Rectal smooth muscle tissue (tissue), 1 donor: ENCODE data around the gene GNAI1.

Source experiments
- H3K27ac ChIP-seq: one replicate; pipeline ENCODE4 v1.7.0; 2013; ENCODE audit warnings: low read depth, low read length, inconsistent platforms
- H3K27me3 ChIP-seq: one replicate; pipeline ENCODE4 v1.7.0; 2013; ENCODE audit warnings: low read length; ENCODE audit not compliant: control insufficient read depth, insufficient read depth
- H3K36me3 ChIP-seq: one replicate; pipeline ENCODE4 v1.7.0; 2013; ENCODE audit warnings: low read length; ENCODE audit not compliant: control insufficient read depth, insufficient read depth
- H3K4me1 ChIP-seq: one replicate; pipeline ENCODE4 v1.7.0; 2013; ENCODE audit warnings: low read length; ENCODE audit not compliant: control insufficient read depth, insufficient read depth
- H3K4me3 ChIP-seq: one replicate; pipeline ENCODE4 v1.7.0; 2013; ENCODE audit warnings: low read length
- H3K9ac ChIP-seq: one replicate; pipeline ENCODE4 v1.7.0; 2013; ENCODE audit warnings: low read length

Gene GNAI1

DNA sequence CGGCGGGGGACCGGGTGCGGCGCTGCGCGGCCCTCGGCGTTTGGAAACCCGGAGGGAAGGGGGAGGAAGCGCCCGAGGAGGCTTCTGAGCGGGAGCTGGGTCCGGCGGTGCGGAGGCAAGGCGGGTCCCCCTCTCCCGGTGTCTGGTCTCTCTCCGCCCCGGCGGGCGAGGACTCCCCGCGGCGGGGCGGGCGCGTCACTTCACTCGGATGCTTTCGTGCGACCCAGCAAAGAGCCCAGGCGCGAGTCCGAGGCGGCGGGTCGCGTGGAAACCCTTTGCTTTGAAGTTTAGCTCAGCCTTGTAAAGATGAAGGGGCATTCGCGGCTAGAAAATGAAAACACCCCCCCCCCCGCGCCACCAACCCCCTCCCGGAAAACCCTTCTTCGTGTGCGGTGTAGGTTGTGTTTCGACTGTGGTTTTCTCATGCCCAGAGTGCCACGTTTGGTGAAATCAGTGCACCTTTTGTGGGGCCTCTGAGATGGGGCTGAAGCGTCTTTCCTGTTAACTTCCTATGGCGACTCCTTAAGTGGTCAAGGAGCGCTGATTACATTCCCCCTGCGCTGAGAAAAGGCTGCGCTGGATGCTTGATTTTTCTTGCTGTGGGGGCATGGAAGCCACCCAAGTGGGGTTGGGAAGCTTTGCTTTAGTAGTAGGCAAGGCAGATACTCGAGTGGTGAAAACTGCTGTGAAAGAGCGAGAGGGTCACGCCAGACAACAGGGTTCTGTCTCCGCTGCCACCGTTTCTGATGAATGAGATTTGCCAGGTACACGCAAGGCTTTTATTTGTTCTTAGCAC, 876 bp downstream of the GNAI1 start:
- peaks cover 10% of the 10 kb centered on the region for H3K4me1 ChIP-seq
- peak overlapping the region; percentile 85 for H3K4me3 ChIP-seq
- peak overlapping the region; percentile 53 for H3K9ac ChIP-seq
- H3K27me3 ChIP-seq, result no peaks in the 10 kb centered on the region
- no peaks in the 10 kb centered on the region for H3K36me3 ChIP-seq
- peak overlapping the region; percentile 90 for H3K27ac ChIP-seq

DNA sequence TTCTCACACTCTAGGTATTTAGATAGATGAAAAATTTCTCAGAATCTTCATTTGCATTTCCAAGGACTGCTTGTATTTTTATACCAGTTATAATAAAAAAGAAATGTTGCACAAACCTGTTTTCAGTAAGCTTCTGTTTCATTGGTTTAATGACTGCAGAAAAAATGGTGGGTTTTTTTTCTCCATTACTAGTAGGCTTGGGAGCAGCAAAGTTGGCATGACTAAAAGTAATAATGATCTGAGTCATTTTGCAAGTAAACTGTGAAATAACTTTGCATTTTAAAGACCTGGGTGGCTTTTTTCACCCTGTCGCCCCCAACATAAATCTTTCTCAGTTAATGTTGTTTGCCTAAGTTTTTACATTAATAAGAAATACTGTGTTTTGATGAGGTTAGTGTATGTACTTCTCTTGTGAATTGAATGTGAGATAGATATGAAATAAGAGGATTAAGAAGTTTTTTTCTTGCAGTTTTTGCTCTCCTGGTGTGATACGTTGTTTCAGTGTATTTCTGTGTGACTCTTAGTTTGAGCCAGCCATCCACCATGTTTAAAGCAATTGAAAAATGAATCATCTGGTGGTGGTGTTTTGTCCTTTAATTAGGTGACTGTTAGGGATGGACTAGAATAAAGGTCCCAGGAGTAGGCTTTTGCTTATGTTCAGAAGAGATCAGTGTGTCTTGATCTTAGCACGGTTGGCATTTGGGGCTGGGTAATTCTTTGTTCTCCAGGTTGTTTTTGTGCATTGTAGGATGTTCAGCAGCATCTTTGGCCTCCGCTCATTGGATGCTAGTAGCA, 1.8 kb downstream of the GNAI1 start:
- H3K4me3 ChIP-seq, result peak overlapping the region; percentile 85
- H3K27ac ChIP-seq, result peak overlapping the region; percentile 90
- no peak overlapping the region for H3K9ac ChIP-seq
- no peaks in the 10 kb centered on the region for H3K27me3 ChIP-seq
- H3K36me3 ChIP-seq, result no peaks in the 10 kb centered on the region
- peaks cover 10% of the 10 kb centered on the region for H3K4me1 ChIP-seq

DNA sequence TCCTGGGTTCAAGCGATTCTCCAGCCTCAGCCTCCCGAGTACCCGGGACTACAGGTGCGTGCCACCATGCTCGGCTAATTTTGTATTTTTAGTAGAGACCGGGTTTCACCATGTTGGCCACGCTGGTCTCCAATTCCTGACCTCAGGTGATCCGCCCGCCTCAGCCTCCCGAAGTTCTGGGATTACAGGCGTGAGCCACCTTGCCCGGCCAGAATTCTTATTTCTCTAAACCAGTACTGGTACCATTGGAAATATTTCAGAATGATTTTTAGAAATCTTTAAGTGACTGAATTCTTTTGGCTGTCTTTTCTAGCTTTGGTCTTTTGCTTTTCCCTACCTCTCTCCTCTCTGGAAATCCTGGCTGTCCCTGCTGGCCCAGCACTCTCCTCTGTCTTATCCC, 2.8 kb downstream of the GNAI1 start:
- H3K9ac ChIP-seq, result no peak overlapping the region
- peaks cover 10% of the 10 kb centered on the region for H3K4me1 ChIP-seq
- peak overlapping the region; percentile 30 for H3K27ac ChIP-seq
- H3K4me3 ChIP-seq, result no peak overlapping the region
- H3K27me3 ChIP-seq, result no peaks in the 10 kb centered on the region
- H3K36me3 ChIP-seq, result no peaks in the 10 kb centered on the region

DNA sequence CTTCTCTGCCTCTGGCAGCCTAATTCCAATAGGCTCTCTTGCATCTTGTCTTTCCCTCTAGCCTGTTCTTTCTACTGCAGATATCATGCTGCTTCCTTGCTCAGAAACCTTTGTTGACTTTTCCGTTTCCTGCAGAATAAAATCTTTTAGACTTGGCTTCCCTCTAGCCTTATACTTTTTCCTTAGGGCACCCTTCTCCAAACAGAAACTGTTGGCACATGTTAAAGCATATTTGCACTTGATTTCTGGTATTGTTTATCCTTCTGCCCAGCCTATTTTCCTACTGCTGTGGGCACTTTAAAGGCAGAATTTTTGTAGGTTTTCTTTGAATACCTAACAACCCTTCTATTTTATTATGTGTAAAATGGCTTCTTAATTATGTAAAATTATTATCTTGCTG, 4.6 kb downstream of the GNAI1 start:
- Histone ChIP-seq H3K9ac (no peak overlapping the region), H3K4me1 (peaks cover 17% of the 10 kb centered on the region), H3K27me3 (no peaks in the 10 kb centered on the region), H3K27ac (no peak overlapping the region), H3K36me3 (no peaks in the 10 kb centered on the region), H3K4me3 (no peak overlapping the region)

DNA sequence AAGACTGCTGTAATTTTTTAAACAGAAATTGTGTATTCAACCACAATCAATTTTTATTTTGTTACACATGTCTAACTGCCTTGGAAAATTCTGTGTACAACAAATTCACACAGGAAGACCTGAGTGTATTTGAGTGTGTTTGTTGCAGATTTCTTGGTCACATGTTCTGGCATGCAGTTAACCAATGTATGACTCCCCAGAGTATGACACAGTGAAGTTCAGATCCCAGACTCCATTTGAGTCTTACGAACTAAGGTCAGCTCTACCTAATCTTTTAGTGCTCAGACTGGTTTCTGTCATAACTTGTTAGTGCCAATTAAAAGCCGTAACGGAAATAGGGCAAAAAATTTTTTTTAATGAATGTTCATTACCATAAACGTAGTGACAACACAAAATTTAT, 5.8 kb downstream of the GNAI1 start:
- H3K4me3 ChIP-seq, result no peak overlapping the region
- no peak overlapping the region for H3K27ac ChIP-seq
- no peaks in the 10 kb centered on the region for H3K27me3 ChIP-seq
- H3K36me3 ChIP-seq, result no peaks in the 10 kb centered on the region
- H3K4me1 ChIP-seq, result peaks cover 17% of the 10 kb centered on the region
- H3K9ac ChIP-seq, result no peak overlapping the region

DNA sequence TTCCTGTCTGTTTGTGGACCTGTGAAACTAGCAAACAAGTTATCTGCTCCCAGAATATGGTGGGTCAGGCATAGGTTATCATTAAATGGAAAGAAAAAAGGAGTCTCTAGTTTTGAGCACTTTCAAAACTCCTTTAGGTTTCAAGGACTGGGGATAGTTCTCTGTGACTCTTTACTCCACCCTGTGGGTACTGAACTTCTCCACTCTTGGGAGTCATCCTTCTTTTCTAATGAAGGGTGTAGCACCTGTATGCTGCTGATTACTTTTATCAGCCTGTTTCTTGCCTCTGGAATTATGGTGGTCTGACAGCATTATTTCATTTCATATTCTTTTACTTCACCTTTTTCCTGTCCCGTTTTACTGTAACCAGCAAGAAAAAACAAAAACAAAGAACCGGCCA, 6.7 kb downstream of the GNAI1 start:
- Histone ChIP-seq H3K36me3 (no peaks in the 10 kb centered on the region), H3K4me1 (peaks cover 17% of the 10 kb centered on the region), H3K27me3 (no peaks in the 10 kb centered on the region)

DNA sequence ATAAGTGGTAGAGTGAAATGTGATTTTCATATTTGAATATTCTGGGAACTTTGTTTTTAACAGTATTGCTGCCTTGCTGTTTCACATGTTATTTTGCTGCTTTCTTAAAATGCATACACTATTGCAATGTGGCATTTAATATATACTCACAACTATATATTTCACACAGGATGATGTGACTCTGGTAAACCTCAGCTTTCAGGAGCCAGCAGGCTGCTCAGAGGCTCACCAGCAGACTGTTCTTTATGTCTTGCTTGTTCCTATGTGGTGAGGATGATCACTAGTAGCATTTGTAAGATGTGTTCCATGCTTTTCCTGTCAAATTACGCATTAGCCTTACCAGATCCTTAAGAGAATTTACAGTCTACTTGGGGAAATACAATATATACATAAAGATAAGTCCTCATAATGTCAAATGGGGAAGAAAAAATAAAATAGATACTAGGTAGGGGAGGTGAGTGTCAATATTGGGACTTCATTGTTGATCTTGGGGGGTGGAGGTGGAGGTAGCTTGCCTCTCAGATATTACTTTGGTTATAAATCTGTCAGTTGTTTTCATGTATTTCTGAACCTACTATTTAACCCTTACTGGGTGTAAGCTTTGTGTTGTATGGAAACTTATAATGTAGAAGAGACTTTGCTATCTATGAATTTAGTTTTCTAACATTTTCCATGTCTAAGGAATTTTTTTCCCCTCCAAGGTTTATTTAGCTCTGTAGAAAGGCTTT, 8.4 kb downstream of the GNAI1 start:
- no peaks in the 10 kb centered on the region for H3K36me3 ChIP-seq
- H3K4me1 ChIP-seq, result peaks cover 15% of the 10 kb centered on the region
- H3K27me3 ChIP-seq, result no peaks in the 10 kb centered on the region
- H3K4me3 ChIP-seq, result no peak overlapping the region
- no peak overlapping the region for H3K9ac ChIP-seq
- no peak overlapping the region for H3K27ac ChIP-seq

More for the DNA sequence above, 6.7 kb downstream of the GNAI1 start:
- Histone ChIP-seq H3K9ac (no peak overlapping the region), H3K27ac (no peak overlapping the region), H3K4me3 (no peak overlapping the region)

DNA sequence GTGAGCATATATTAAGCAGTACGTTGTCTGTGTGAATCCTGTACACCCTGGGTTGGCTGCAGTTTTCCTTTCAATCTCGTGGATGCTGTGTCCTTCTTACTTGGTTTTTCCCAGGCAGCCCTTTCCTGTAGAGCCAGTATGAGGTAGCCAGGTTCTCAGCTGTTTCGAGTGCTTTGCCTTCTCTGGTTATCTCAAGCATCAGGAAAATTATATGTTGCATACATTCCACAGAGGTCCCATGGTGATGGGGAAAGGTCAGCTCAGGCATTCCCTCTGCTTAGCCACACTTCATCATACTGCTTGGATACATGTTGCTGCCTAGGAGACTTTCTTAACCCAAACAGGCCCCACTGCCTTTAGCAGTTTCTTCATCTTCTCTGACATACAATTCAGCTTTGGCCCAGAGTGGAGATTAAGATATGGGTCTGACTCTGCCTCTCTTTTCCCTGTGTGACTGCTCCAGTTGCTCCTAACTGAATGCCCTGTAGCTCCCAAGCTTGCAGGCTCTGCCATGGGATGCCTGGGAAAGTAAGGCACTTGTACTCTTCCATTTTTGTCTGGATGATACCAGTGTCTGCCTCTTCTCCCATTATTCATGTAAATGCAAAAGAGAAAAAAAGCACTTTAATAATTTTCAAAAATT, 11.3 kb downstream of the GNAI1 start:
- Histone ChIP-seq H3K9ac (no peak overlapping the region), H3K27me3 (no peaks in the 10 kb centered on the region), H3K4me1 (peaks cover 10% of the 10 kb centered on the region), H3K36me3 (no peaks in the 10 kb centered on the region), H3K4me3 (no peak overlapping the region), H3K27ac (no peak overlapping the region)

DNA sequence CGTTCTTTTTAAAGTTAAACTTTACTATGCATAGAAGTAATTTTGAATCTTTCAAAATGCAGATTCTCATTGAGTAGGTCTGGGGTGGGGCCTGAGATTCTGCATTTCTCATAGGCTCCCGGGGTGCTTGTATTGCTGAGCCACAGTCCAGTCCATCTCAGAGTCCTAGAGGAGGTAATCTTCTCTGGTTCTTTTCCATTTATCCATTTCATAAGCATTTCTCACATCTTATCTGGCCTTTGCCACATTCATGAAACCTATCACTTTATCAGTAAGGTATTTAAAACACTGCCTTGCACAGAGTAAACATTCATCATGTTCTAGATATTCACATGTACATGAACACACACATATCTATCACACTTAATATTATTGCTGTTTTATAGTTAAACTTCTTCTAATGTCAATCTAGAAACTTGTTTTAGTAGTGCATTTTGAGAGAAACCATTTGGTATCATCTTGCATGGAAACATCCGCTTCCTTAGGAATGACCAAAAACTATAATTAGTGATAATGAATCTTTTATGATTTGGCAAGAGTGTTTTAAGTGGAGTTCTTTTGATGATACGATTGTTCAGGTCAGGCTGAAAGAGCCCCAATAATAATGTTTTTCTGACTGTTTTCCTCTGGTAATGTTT, 12.0 kb downstream of the GNAI1 start:
- Histone ChIP-seq H3K9ac (no peak overlapping the region), H3K36me3 (no peaks in the 10 kb centered on the region), H3K27me3 (no peaks in the 10 kb centered on the region), H3K27ac (no peak overlapping the region), H3K4me3 (no peak overlapping the region), H3K4me1 (peaks cover 10% of the 10 kb centered on the region)

DNA sequence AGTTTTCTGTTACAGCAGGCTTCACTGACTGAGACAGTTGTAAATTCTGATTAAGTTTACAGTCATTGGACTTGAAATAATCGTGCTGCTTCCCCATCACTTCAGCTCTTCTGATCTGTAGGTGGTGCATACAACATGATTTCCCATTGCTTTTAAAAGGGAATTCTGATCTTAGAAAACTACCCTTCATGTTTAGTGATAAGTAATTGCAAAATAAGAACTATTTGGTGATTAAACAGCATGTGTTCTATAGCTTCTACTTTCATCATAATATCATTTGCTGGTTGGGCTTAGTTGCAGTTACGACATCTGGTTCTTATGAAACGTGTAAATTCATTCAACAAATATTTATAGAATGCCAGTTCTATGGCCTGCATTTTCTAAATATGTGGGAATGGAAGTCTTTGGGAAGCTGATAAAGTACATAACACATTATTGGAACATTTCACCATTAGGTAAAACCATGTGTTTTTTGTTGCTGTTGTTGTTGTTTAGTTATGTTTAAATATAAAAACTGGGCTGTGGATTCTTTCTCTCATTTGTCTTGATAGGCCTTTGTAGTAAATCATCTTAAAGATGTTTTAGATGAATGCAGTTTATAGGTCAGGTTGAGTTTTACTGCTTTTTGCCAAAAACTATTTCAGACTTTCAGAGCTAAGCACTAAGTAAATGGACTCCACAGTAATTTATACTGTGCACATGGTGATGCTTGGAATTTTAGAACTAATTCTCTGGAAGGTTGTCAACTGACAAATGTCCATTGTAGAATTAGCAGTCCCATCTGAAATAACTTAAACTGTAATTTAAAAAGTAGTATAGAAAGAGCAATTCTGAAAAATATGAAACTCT, 13.1 kb downstream of the GNAI1 start:
- peaks cover 10% of the 10 kb centered on the region for H3K4me1 ChIP-seq
- H3K27me3 ChIP-seq, result no peaks in the 10 kb centered on the region
- no peaks in the 10 kb centered on the region for H3K36me3 ChIP-seq
- H3K4me3 ChIP-seq, result no peak overlapping the region
- H3K9ac ChIP-seq, result no peak overlapping the region
- H3K27ac ChIP-seq, result peak overlapping the region; percentile 43

DNA sequence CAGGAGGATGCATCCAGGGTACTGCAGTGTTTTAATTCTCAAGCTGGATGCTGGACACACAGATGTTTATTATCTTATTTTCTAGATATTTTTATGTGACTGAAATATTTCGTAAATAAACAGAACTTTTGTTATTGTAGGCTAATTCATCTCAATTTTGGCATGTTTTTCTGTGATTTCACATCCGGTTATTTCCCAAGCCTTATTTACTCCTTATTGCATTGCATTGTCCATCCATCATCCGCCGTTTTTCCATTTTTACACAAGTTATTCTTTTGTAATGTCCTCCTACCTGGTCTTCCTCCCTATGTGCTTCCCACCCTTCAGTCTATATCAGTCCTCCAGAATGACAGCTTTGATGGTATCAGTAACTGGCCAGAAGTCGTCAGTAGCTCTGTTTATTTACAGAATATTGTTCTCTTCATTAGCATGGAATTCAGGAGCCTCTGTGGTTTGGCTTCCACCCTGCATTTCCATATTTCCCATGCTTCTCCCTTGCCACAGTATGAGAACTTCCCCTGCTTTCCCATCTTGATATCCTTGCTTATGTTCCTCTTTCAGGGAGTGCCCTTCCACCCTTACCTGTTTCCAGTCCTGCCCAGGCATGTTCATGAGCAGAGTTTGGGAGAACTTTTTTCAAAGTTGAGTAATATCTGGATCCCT, 16.1 kb downstream of the GNAI1 start:
- no peak overlapping the region for H3K27ac ChIP-seq

More for the DNA sequence above, 16.1 kb downstream of the GNAI1 start:
- no peak overlapping the region for H3K4me3 ChIP-seq
- H3K9ac ChIP-seq, result no peak overlapping the region
- no peaks in the 10 kb centered on the region for H3K36me3 ChIP-seq
- peaks cover 11% of the 10 kb centered on the region for H3K4me1 ChIP-seq
- H3K27me3 ChIP-seq, result no peaks in the 10 kb centered on the region
